OCI-LY1 (cell line): ENCODE results near the gene AKAP9.

ENCODE experiments used
- H2AFZ ChIP-seq: fragments of 200-600 bp; sonication (generic), shearing (Covaris generic); 2 replicates; pipeline ENCODE4 v1.6.0; 2014; ENCODE audit warnings: antibody characterized with exemption, mild to moderate bottlenecking, low read length
- H3F3A ChIP-seq: fragments of 200-600 bp; sonication (generic), shearing (Covaris generic); 2 replicates; pipeline ENCODE4 v1.6.0; 2014; ENCODE audit warnings: mild to moderate bottlenecking, antibody characterized with exemption, low read length, moderate library complexity; ENCODE audit not compliant: insufficient read depth
- H3K27ac ChIP-seq: fragments of 200-600 bp; sonication (generic); 2 replicates; pipeline ENCODE4 v1.5.1; 2014; ENCODE audit warnings: low read length, mixed run types, mild to moderate bottlenecking, low read depth; ENCODE audit not compliant: poor library complexity, severe bottlenecking
- H3K27me3 ChIP-seq: fragments of 200-600 bp; sonication (generic); 2 replicates; pipeline ENCODE4 v1.6.0; 2014; ENCODE audit warnings: antibody characterized with exemption, mild to moderate bottlenecking, low read length, moderate library complexity; ENCODE audit not compliant: insufficient read depth
- H3K36me3 ChIP-seq: fragments of 200-600 bp; sonication (generic); 2 replicates; pipeline ENCODE4 v1.6.1; 2014; ENCODE audit warnings: mild to moderate bottlenecking, antibody characterized with exemption, low read length, moderate library complexity, mixed read lengths; ENCODE audit not compliant: insufficient read depth
- H3K4me1 ChIP-seq: fragments of 200-600 bp; sonication (generic); 2 replicates; pipeline ENCODE4 v1.5.1; 2014; ENCODE audit warnings: mild to moderate bottlenecking, low read length, moderate library complexity; ENCODE audit not compliant: insufficient read depth, severe bottlenecking
- H3K4me2 ChIP-seq: fragments of 200-600 bp; sonication (generic), shearing (Covaris generic); 2 replicates; pipeline ENCODE4 v1.6.1; 2014; ENCODE audit warnings: low read length
- H3K4me3 ChIP-seq: fragments of 200-600 bp; sonication (generic); 2 replicates; pipeline ENCODE4 v1.5.1; 2014; ENCODE audit warnings: low read length, low read depth, mild to moderate bottlenecking, mixed read lengths; ENCODE audit not compliant: poor library complexity, severe bottlenecking
- H3K79me2 ChIP-seq: fragments of 200-600 bp; shearing (Covaris generic); 2 replicates; pipeline ENCODE4 v1.6.1; 2016; ENCODE audit warnings: mixed run types, low read length, mixed read lengths; ENCODE audit not compliant: insufficient read depth
- H3K9ac ChIP-seq: fragments of 200-600 bp; sonication (generic), shearing (Covaris generic); 2 replicates; pipeline ENCODE4 v1.6.1; 2014; ENCODE audit warnings: mild to moderate bottlenecking, low read length, mixed read lengths
- H3K9me2 ChIP-seq: fragments of 200-600 bp; sonication (generic), shearing (Covaris generic); 2 replicates; pipeline ENCODE4 v1.6.1; 2014; ENCODE audit warnings: low read depth, mild to moderate bottlenecking, low read length, mixed read lengths
- H3K9me3 ChIP-seq: fragments of 200-600 bp; shearing (Covaris generic); 2 replicates; pipeline ENCODE4 v1.6.1; 2014; ENCODE audit warnings: low read length, mixed read lengths
- H4K20me1 ChIP-seq: fragments of 200-600 bp; sonication (generic), shearing (Covaris generic); 2 replicates; pipeline ENCODE4 v1.6.0; 2016; ENCODE audit warnings: mild to moderate bottlenecking, low read length; ENCODE audit not compliant: insufficient read depth
- EZH2 ChIP-seq: fragments of 200-600 bp; sonication (generic), shearing (Covaris generic); IDR thresholded peaks from 2 replicates; pipeline ENCODE4 v1.8.0; 2017; ENCODE audit warnings: borderline replicate concordance, mixed run types, mild to moderate bottlenecking, antibody characterized with exemption, low read length, moderate library complexity, mixed read lengths
- TF ChIP-seq, protein P1 (sequence below): fragments of 200-600 bp; sonication (generic), shearing (Covaris generic); IDR thresholded peaks from 2 replicates; pipeline ENCODE4 v1.5.1; 2017; ENCODE audit warnings: mild to moderate bottlenecking, antibody characterized with exemption, low read length, moderate library complexity, mixed read lengths

AKAP9 gene

DNA sequence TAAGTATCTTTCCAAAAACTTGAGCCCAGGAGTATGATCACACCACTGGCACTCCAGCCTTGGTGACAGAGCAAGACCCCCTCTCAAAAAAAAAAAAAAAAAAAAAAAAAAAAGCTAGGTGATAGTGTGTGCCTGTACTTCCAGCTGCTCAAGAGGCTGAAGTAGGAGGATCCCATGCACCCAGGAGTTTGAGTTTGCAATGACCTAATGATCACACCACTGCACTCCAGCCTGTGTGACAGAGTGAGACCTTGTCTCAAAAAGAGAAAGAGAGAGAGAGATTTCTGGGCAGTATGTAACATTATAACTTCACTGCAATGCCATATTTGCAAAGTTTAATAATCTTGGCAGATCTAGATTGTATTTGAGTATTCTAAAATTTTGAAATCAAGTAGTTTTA, 47.6 kb downstream of the AKAP9 start:
- no peaks in the 10 kb centered on the region for H3K4me1 ChIP-seq
- H3K4me2 ChIP-seq = no peak overlapping the region
- no peaks in the 10 kb centered on the region for H3K9me3 ChIP-seq
- H3K9me2 ChIP-seq = no peaks in the 10 kb centered on the region
- H3K9ac ChIP-seq = no peak overlapping the region
- H3K36me3 ChIP-seq = peaks cover 14% of the 10 kb centered on the region
- no peaks in the 10 kb centered on the region for H3K79me2 ChIP-seq
- H3K27me3 ChIP-seq = no peaks in the 10 kb centered on the region
- H2AFZ ChIP-seq = no peak overlapping the region
- no peaks in the 10 kb centered on the region for H4K20me1 ChIP-seq
- no peak overlapping the region for H3K4me3 ChIP-seq
- no peak overlapping the region for H3K27ac ChIP-seq
- no peak for TF ChIP-seq EZH2
- TF ChIP-seq, protein P1, sequence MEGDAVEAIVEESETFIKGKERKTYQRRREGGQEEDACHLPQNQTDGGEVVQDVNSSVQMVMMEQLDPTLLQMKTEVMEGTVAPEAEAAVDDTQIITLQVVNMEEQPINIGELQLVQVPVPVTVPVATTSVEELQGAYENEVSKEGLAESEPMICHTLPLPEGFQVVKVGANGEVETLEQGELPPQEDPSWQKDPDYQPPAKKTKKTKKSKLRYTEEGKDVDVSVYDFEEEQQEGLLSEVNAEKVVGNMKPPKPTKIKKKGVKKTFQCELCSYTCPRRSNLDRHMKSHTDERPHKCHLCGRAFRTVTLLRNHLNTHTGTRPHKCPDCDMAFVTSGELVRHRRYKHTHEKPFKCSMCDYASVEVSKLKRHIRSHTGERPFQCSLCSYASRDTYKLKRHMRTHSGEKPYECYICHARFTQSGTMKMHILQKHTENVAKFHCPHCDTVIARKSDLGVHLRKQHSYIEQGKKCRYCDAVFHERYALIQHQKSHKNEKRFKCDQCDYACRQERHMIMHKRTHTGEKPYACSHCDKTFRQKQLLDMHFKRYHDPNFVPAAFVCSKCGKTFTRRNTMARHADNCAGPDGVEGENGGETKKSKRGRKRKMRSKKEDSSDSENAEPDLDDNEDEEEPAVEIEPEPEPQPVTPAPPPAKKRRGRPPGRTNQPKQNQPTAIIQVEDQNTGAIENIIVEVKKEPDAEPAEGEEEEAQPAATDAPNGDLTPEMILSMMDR = no peak
- H3F3A ChIP-seq = no peaks in the 10 kb centered on the region

DNA sequence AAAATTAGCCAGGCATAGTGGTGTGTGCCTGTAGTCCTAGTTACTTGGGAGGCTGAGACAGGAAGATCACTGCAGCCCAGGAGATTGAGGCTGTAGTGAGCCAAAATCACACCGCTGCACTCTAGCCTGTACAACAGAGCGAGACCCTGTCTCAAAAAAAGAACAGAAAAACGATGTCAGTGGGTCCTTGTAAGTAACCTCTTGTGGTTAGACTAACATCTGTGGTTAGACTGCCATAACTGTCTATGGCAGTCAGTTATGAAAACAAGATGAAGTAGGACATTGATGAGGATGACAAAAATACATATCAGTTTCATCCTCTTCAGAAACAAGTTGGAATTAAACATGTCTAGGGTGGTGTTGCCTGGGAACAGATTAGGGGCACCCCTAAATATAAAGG, 53.3 kb downstream of the AKAP9 start:
- Histone ChIP-seq H3K27ac (no peak overlapping the region), H3K4me1 (peaks cover 16% of the 10 kb centered on the region), H3K27me3 (no peaks in the 10 kb centered on the region), H3K9me2 (no peaks in the 10 kb centered on the region), H3K9ac (no peak overlapping the region), H3K79me2 (no peaks in the 10 kb centered on the region), H3K4me2 (no peak overlapping the region), H2AFZ (no peak overlapping the region), H3K36me3 (peaks cover 53% of the 10 kb centered on the region; the same call in 1 of the 2 replicates), H3F3A (no peaks in the 10 kb centered on the region), H4K20me1 (no peaks in the 10 kb centered on the region), H3K4me3 (no peak overlapping the region), H3K9me3 (no peaks in the 10 kb centered on the region)
- no peak for TF ChIP-seq EZH2
- TF ChIP-seq, protein P1 = no peak

DNA sequence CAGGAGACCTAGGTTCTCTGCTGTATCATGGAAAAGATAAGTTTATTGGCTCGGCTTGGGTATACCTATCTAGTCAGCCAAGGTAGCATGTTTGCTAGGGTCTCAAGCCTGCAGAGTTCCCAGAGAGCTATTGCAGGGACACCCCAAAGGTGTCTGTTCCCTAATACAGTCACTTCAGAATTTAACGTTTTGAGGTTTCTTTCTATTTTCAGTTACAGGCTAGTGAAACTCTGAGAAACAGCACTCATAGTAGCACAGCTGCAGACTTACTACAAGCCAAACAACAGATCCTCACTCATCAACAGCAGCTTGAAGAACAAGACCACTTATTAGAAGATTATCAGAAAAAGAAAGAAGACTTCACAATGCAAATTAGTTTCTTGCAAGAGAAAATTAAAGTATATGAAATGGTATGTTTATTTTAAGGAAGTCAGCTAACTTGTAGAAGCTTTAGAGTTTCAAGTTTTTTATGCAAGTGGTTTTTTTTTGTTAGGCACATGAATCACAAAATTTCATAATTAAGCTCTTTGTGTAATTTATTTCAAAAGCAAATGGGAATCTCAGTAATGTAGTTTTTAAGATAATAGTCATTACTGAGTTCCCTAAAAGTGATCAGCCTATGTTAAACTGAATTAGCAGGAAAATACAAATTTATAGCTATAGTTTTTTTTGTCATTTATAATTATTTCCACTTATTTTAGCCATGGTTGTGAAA, 54.9 kb downstream of the AKAP9 start:
- Histone ChIP-seq H3K4me1 (peaks cover 16% of the 10 kb centered on the region), H3K36me3 (peaks cover 55% of the 10 kb centered on the region), H3K4me3 (no peak overlapping the region), H3K9me2 (no peaks in the 10 kb centered on the region), H2AFZ (no peak overlapping the region), H4K20me1 (no peaks in the 10 kb centered on the region), H3K27me3 (no peaks in the 10 kb centered on the region), H3K9ac (no peak overlapping the region), H3K9me3 (no peaks in the 10 kb centered on the region), H3F3A (no peaks in the 10 kb centered on the region), H3K27ac (no peak overlapping the region), H3K4me2 (no peak overlapping the region), H3K79me2 (no peaks in the 10 kb centered on the region)
- TF ChIP-seq EZH2 = no peak
- TF ChIP-seq, protein P1 = no peak
